Chondrocyte (in vitro differentiated cells): ENCODE data around the gene OSBP. TPM values are rescaled to one million over a fixed set of nuclear protein-coding genes. Genes with fewer than 3 reads are reported as not detected.

Experiments
- DNase-seq: peaks from one replicate; pipeline ENCODE4 v3.0.0; 2021; ENCODE audit warnings: mixed read lengths, low spot score
- H3K27ac Mint-ChIP-seq: one replicate; pipeline ENCODE4 v1.8.0; 2021; ENCODE audit warnings: mild to moderate bottlenecking, moderate library complexity, mixed read lengths; ENCODE audit not compliant: unreplicated experiment
- H3K27me3 Mint-ChIP-seq: 2 replicates; pipeline ENCODE4 v1.8.0; 2021; ENCODE audit warnings: low read depth, mixed read lengths
- H3K36me3 Mint-ChIP-seq: 2 replicates; pipeline ENCODE4 v1.8.0; 2021; ENCODE audit warnings: low read depth, mixed read lengths
- H3K4me1 Mint-ChIP-seq: 2 replicates; pipeline ENCODE4 v1.8.0; 2021; ENCODE audit warnings: low read depth, mild to moderate bottlenecking, mixed read lengths
- H3K4me3 Mint-ChIP-seq: one replicate; pipeline ENCODE4 v1.8.0; 2021; ENCODE audit warnings: mild to moderate bottlenecking, moderate library complexity, mixed read lengths; ENCODE audit not compliant: unreplicated experiment
- H3K9me3 Mint-ChIP-seq: 2 replicates; pipeline ENCODE4 v1.8.0; 2021; ENCODE audit warnings: low read depth, mixed read lengths
- CTCF ChIP-seq: fragments of 200-600 bp; sonication (generic); IDR thresholded peaks from 2 replicates; pipeline ENCODE4 v1.5.0; 2021; ENCODE audit warnings: antibody characterized with exemption, mild to moderate bottlenecking, moderate library complexity
- total RNA-seq: library from RNA; stranded (reverse); gene quantifications from 3 replicates; pipeline ENCODE4 v1.2.1, GENCODE V29; 2021

OSBP gene
- total RNA-seq, 1 donor from 2014 or later, result 47.3 TPM

- no peak overlapping the region for H3K4me3 Mint-ChIP-seq
- H3K36me3 Mint-ChIP-seq, result peaks cover 56% of the 10 kb centered on the region
- no peaks in the 10 kb centered on the region for H3K9me3 Mint-ChIP-seq
- TF ChIP-seq CTCF, result no peak
- H3K4me1 Mint-ChIP-seq, result no peaks in the 10 kb centered on the region
- H3K27ac Mint-ChIP-seq, result no peak overlapping the region
- DNase-seq, result no peak
- no peaks in the 10 kb centered on the region for H3K27me3 Mint-ChIP-seq
Measured at GRCh38 chr11:59654893-59655292, 39.3 kb upstream of the OSBP start.

- Mint-ChIP-seq H3K4me3 (no peak overlapping the region), H3K36me3 (peaks cover 54% of the 10 kb centered on the region), H3K27me3 (no peaks in the 10 kb centered on the region), H3K4me1 (no peaks in the 10 kb centered on the region), H3K27ac (peak overlapping the region; percentile 45), H3K9me3 (no peaks in the 10 kb centered on the region)
- DNase-seq, result no peak
- no peak for TF ChIP-seq CTCF
Measured at GRCh38 chr11:59647245-59647980, 31.8 kb upstream of the OSBP start.

- Mint-ChIP-seq H3K4me1 (peaks cover 3% of the 10 kb centered on the region), H3K27ac (no peak overlapping the region), H3K27me3 (no peaks in the 10 kb centered on the region), H3K9me3 (no peaks in the 10 kb centered on the region), H3K36me3 (peaks cover 50% of the 10 kb centered on the region), H3K4me3 (no peak overlapping the region)
- no peak for TF ChIP-seq CTCF
- no peak for DNase-seq
Measured at GRCh38 chr11:59644528-59644927, 29.0 kb upstream of the OSBP start.

GRCh38 chr11:59643390-59643789 is 27.8 kb upstream of the OSBP start:
- H3K4me1 Mint-ChIP-seq, result peaks cover 3% of the 10 kb centered on the region
- H3K27me3 Mint-ChIP-seq, result no peaks in the 10 kb centered on the region
- no peak for TF ChIP-seq CTCF
- peaks cover 51% of the 10 kb centered on the region for H3K36me3 Mint-ChIP-seq
- H3K27ac Mint-ChIP-seq, result no peak overlapping the region
- H3K4me3 Mint-ChIP-seq, result no peak overlapping the region
- no peak for DNase-seq
- no peaks in the 10 kb centered on the region for H3K9me3 Mint-ChIP-seq

- Mint-ChIP-seq H3K4me3 (no peak overlapping the region), H3K4me1 (peaks cover 3% of the 10 kb centered on the region), H3K9me3 (no peaks in the 10 kb centered on the region), H3K36me3 (peaks cover 59% of the 10 kb centered on the region), H3K27me3 (no peaks in the 10 kb centered on the region), H3K27ac (peak overlapping the region; percentile 50)
- DNase-seq, result no peak
- TF ChIP-seq CTCF, result no peak
Measured at GRCh38 chr11:59641156-59641555, 25.6 kb upstream of the OSBP start.
